Fibroblast of skin of right quadriceps (primary cell): ENCODE results near the gene HELZ.
"Not testable (repeated sequence)": the region's sequence is repeated elsewhere in the genome, so short reads cannot be mapped to it uniquely, and the experiment has no call there.

ENCODE experiments used
- DNase-seq: peaks from one replicate; pipeline ENCODE4 v3.0.0-alpha.2; 2013

Gene HELZ

DNA sequence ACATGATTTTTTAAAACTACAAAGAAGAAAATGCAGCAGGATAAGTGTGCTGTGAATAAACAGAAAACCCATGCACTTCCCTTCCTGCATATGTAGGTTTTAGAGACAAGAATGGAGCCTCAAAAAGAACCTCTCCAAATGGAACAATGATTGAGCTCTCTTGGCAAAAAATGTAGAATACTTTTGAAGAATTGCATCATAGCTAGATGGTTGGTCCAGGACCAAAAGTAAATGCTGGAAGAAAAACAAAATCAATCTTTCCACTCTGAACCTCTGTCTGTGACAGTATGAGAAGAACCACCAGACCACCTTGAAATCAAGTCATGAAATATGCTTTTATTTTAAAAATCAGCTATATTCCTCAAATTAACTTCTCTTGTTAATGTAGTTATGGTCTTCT, 17.5 kb downstream of the HELZ start:
- peak; percentile 19 for DNase-seq

DNA sequence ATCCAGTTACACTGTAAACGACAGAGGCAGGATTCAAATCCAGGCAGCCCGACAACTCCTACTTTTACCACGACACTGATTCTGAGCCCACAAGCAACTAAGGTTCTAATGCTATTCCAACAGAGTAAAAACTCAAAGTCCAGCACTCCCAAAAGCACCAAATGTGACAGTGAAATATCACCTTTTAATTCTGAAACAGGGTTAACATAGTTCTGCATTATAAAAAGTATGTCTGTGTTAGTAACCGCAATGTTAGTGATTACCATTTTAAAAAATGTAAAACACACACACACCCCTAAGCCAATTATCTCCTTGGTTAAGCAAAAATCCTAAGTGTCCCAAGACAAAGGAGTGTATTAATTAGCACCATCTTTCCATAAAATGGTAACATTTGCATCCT, 19.7 kb downstream of the HELZ start:
- DNase-seq, result peak; percentile 26

DNA sequence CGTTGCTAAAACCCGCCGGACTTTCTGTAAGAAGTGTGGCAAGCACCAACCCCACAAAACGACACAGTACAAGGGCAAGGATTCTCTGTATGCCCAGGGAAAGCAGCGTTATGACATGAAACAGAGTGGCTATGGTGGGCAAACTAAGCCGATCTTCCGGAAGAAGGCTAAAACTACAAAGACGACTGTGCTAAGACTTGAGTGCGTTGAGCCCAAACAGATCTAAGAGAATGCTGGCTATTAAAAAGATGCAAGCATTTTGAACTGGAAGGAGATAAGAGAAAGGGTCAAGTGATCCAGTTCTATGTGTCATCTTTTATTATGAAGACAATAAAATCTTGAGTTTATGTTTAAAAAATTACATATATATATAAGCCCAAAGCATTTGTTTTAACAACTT, 20.3 kb downstream of the HELZ start:
- DNase-seq, result no peak

DNA sequence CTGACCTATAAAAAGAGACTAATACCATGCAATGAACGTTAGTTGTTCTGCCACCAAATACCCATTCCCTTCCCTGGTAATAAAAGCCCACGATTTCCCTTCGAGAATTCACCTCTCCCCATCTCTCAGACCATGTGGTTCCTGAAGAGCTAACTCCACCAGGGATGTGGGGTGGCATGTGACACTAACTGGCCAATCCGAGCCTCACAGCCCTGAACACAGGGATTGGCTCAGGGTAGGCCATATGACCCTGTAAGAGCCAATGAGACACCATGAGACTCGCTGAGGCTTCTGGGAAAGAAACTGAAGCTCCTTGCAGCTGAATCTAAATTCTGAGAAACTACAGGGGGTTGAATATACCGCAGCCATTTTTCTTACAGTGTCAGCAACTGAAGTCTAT, 21.1 kb downstream of the HELZ start:
- DNase-seq, result no peak

- peak; percentile 61 for DNase-seq
These were observed 23.7 kb downstream of the HELZ start for GRCh38 chr17:67221062-67221998.

GRCh38 chr17:67218385-67218950, 26.5 kb downstream of the HELZ start:
- DNase-seq, result peak; percentile 51

DNA sequence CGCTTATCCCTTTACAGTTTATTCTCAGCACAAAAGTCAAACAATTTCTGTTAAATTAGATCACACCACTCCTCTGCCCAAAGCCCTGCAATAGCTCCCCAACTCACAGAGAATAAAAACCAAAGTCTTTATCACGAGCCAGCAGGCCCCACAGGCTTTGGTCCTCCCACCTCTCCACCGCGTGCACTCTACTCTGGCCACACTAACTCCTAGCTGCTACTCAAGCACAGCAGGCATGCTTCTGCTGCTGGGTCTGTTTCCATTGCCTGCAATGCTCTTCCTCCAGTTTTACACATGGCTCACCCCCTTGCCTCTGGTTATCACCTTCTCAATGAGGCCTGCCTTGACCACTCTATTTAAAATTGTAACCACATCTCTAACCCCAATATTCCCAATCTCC, 27.6 kb downstream of the HELZ start:
- DNase-seq, result no peak

- DNase-seq, result peak; percentile 50
These were observed 28.2 kb downstream of the HELZ start for GRCh38 chr17:67216578-67217320.

- no peak for DNase-seq
These were observed 29.0 kb downstream of the HELZ start for GRCh38 chr17:67215991-67216421.

GRCh38 chr17:67212714-67213417, 32.1 kb downstream of the HELZ start:
- DNase-seq, result peak; percentile 90

DNA sequence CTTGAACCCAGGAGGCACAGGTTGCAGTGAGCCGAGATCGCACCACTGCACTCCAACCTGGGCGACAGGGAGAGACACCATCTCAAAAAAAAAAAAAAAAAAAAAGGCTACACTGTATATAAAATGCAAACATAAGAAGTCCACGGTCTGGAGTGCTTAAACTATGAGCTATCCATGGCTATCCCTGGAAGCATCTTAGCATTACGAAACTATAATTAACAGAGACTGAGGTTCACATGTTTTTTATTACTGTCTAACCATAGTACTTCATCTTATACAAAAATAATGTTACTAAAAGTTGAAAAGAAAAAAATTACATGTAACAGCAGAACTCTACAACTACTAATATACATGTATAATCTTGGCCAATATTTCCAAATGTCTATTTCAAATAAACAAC, 32.8 kb downstream of the HELZ start:
- peak; percentile 81 for DNase-seq

GRCh38 chr17:67211742-67212141, 33.3 kb downstream of the HELZ start:
- peak; percentile 77 for DNase-seq

DNA sequence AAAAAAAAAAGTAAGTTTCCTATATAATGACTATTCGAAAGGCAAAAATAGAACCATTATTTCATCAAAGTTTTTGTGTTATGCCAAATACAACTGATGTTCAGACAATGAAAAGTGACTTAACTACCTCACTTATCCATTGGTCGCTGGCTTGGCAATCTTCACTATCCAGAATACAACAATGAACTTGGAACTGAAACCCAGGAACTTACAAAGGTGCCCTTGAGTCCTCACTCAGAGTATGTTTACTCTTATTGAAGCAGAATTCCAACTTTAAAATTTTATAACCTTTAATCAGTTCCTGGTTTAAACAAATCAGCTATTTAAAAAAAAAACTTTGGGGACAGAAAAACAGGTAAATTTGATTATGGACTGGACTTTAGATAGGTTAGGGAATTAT, 34.1 kb downstream of the HELZ start:
- no peak for DNase-seq

- DNase-seq, result no peak
These were observed 36.8 kb downstream of the HELZ start for GRCh38 chr17:67208232-67208631.

GRCh38 chr17:67203818-67204217, 41.2 kb downstream of the HELZ start:
- DNase-seq, result no peak

GRCh38 chr17:67202503-67202902, 42.5 kb downstream of the HELZ start:
- DNase-seq, result no peak

GRCh38 chr17:67200727-67201301, 44.2 kb downstream of the HELZ start:
- DNase-seq, result no peak

GRCh38 chr17:67198131-67198530, 46.9 kb downstream of the HELZ start:
- no peak for DNase-seq

DNA sequence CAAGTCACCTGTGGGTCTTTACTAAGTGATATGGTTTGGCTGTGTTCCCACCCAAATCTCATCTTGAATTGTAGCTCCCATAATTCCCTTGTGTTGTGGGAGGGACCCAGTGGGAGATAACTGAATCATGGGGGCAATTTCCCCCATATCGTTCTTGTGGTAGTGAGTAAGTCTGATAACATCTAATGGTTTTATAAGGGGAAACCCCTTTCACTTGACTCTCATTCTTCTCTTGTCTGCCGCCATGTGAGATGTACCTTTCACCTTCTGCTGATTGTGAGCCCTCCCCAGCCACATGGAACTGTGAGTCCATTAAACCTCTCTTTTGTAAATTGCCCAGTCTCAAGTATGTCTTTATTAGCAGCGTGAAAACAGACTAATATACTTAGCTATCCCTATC, 48.0 kb downstream of the HELZ start:
- DNase-seq, result not testable (repeated sequence)

DNA sequence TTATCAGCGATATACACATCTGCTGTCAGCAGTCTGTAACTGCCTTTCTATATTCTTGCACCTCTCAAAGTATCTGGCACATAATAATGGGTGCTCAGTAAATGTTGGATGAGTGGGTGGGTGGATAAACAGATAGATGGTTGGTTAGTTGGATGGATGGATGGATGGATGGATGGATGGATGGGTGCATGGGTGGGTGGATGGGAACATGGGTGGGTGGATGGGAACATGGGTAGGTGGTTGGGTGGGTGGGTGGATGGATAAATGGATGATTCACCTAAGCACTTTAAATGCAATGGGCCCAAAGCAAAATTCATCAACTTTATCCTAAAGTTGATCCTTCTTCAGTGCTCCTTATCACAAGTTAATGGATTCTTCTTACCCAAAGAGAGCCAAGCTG, 48.6 kb downstream of the HELZ start:
- no peak for DNase-seq

DNA sequence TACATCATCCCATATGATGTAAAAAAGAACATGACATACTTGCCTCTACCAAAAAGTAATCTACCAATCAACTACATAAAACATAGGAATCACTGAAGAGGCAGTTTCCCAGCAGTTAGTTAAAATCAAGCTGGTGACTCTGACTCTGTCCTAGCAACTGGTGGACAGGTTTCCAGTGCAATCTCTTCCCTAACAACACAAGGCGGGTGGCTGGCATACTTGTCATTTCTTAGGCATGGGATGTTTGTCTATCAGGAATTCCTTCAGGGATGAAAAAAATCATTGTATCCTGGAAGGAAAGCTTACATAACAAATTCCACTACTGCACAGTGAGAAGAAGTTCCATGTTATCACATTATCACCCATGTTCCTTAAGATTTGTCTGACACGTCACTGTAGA, 50.9 kb downstream of the HELZ start:
- peak; percentile 68 for DNase-seq

GRCh38 chr17:67187927-67188326, 57.1 kb downstream of the HELZ start:
- DNase-seq, result no peak

DNA sequence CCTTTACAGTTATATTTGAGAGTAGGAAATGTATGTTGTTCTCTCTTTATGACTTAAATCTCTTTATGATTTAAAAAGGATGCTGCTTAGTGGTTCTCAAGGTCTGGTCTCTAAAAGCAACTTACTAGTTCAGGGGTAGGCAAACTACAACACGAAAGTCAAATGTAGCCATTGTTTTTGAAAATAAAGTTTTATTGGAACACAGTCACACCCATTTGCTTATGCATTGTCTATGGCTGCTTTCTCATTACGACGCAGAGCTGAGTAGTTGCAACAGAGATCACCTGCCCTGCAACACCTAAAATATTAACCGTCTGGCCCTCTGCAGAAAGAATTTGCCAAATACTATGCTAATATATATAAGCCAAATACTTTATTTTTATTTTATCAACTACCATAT, 58.2 kb downstream of the HELZ start:
- no peak for DNase-seq
